Measurements from ENCODE around the gene SFXN3. TPM values are rescaled to one million over a fixed set of nuclear protein-coding genes. Genes with fewer than 3 reads are reported as not detected.

Gene SFXN3
- total and polyA plus RNA-seq, 10 of the 15 experiments (the other 5 are each of a cell fraction or from before 2014, with no cell fraction given): 0.05 to 11.3 (median 1.2) TPM

DNA sequence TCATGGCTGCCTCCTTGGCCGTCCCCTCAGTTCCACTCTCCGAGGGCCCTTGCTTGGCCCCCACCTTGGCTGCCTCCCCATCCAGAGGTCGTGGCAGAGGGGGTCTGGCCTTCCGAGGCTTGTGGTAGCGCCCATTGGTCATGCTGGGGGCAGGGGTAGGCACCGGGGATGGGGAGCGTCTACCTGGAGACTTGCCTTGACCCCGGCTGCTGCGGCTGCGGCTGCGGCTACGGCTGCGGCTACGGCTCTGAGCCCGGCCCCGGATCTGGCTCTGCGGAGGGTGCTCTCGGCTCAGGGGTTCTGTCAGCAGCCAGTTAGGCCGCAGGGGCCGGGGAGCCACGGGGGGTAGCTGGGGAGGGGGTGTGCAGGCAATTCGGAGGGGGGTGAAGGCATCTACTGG lies 20.7 kb upstream of the SFXN3 start:
- intact Hi-C loops (cut with micrococcal nuclease; ENCODE audit: unreplicated experiment) (no loop called here), in situ Hi-C loops (cut with MboI) (no loop called here)
- H3K4me2 ChIP-seq (ENCODE audit: control insufficient read depth, insufficient read depth): no peak overlapping the region
- ChIA-PET CTCF (interaction anchor here (0.8 to 2.2 kb wide), 2 partner anchors 10 to 43 kb away, joined by 3 to 7 read pairs; partner anchors contain the start of gene LZTS2), SMC1A (ENCODE audit: uncharacterized antibody, unreplicated experiment) (no interaction called here), POLR2A (no interaction called here), RAD21 (ENCODE audit: unreplicated experiment) (no interaction called here)
- WGBS (ENCODE audit: insufficient coverage, insufficient replicate concordance, low lambda C conversion rate, missing lambda C conversion rate): 56% methylated on average over 21 of the region's 22 CpGs
- TF ChIP-seq MYC (IDR thresholded peaks at IDR 0.05; ENCODE audit: insufficient read depth, insufficient read length, insufficient replicate concordance, low read length, severe bottlenecking) (no peak), ZSCAN29 (IDR thresholded peaks at IDR 0.05) (no peak), TCF3 (IDR thresholded peaks at IDR 0.05; ENCODE audit: borderline replicate concordance, insufficient read depth, low read depth, low read length) (no peak), SUPT20H (IDR thresholded peaks at IDR 0.05; ENCODE audit: borderline replicate concordance, control insufficient read depth, low read depth, low read length) (no peak), HDAC6 (IDR thresholded peaks at IDR 0.05; ENCODE audit: unreplicated experiment) (no peak)
- TF ChIP-seq, protein P1, sequence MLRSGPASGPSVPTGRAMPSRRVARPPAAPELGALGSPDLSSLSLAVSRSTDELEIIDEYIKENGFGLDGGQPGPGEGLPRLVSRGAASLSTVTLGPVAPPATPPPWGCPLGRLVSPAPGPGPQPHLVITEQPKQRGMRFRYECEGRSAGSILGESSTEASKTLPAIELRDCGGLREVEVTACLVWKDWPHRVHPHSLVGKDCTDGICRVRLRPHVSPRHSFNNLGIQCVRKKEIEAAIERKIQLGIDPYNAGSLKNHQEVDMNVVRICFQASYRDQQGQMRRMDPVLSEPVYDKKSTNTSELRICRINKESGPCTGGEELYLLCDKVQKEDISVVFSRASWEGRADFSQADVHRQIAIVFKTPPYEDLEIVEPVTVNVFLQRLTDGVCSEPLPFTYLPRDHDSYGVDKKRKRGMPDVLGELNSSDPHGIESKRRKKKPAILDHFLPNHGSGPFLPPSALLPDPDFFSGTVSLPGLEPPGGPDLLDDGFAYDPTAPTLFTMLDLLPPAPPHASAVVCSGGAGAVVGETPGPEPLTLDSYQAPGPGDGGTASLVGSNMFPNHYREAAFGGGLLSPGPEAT (IDR thresholded peaks at IDR 0.05; ENCODE audit: low read depth): no peak
- no peak overlapping the region for H3K27ac ChIP-seq (ENCODE audit: control insufficient read depth, insufficient read depth)
- no peak overlapping the region for H3K4me3 ChIP-seq
- no peak overlapping the region for H3K9ac ChIP-seq (ENCODE audit: control insufficient read depth, insufficient read depth, low read length)
- ATAC-seq (no peak), FAIRE-seq (no peak), DNase-seq (ENCODE audit: low read depth, low spot score) (no peak)
- no TSS peak for BruUV-seq (replicated peaks)
- no peak overlapping the region for H2AFZ ChIP-seq (ENCODE audit: control insufficient read depth, low read depth, low read length)
- no peaks in the 10 kb centered on the region; a peak in 1 of 4 replicates for H3K36me3 ChIP-seq (ENCODE audit: control insufficient read depth in 2 of 2, insufficient read depth in 2 of 2, low read length in 1 of 2)
- no peaks in the 10 kb centered on the region; a peak in 2 of 4 replicates for H3K27me3 ChIP-seq (replicated peaks in 1 of 2; ENCODE audit: control insufficient read depth in 2 of 2, insufficient read depth in 2 of 2, low read length in 1 of 2)
- H3K79me2 ChIP-seq (ENCODE audit: control insufficient read depth, insufficient read depth, low read length): no peaks in the 10 kb centered on the region
- peaks cover 3% of the 10 kb centered on the region; the same call in 1 of the 2 replicates for H3K4me1 ChIP-seq (ENCODE audit: control insufficient read depth, insufficient read depth, low read length)
- H4K20me1 ChIP-seq (ENCODE audit: control insufficient read depth, insufficient read depth): no peaks in the 10 kb centered on the region
- H3K9me3 ChIP-seq (replicated peaks; ENCODE audit: control insufficient read depth, insufficient read depth, low read length): no peaks in the 10 kb centered on the region
